ENCODE results near the gene PPP3CA.
"Not testable (repeated sequence)": the region's sequence is repeated elsewhere in the genome, so short reads cannot be mapped to it uniquely, and the experiment has no call there.

Gene PPP3CA

DNA sequence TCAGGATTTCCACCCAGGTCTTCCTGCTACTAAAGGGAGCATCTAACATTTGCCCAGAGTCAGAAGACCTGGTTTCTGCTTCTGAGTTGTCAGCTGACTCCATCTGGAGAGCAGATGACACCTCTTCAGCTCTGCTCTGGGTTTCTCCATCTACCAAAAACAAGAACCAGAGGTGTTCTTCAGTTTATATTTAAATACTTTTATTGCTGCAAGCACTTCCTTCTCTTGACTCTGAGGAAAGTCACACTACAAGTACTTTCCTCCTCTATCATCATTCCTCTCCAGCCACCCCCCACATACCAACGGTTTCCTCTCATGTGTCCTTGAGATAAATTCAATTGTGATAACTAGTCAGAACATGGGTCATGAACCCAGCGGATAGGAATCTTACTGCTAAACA lies 88.4 kb downstream of the PPP3CA start:
- DNase-seq (ENCODE audit: extremely low read depth in 1 of 2, low read depth in 1 of 2), result no peak

DNA sequence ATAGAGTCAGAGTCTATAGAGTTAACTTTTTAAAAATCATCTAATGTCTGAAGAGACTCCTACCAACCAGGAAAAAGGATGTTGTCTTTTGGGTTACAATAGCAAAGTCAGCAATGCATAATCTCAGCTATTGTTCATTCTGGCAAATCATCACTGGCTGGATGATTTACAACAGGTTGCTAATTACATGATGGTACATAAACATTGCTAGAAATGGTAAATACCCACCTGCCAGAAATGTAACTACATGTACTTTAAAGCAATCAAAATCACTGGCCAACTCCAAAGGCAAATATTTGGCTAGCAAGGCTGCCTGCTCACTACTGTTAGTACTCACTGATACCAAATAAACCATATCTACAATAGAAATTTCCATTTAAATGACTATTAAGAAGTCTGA lies 91.1 kb downstream of the PPP3CA start:
- no peak for DNase-seq (ENCODE audit: extremely low read depth in 1 of 2, low read depth in 1 of 2)

GRCh38 chr4:101254776-101255175 lies 92.5 kb downstream of the PPP3CA start:
- DNase-seq (ENCODE audit: extremely low read depth in 1 of 2, low read depth in 1 of 2), result no peak

GRCh38 chr4:101253121-101253520 lies 94.2 kb downstream of the PPP3CA start:
- DNase-seq (ENCODE audit: extremely low read depth in 1 of 2, low read depth in 1 of 2), result no peak

- no peak for DNase-seq (ENCODE audit: extremely low read depth in 1 of 2, low read depth in 1 of 2)
Observed at GRCh38 chr4:101252721-101253120, 94.6 kb downstream of the PPP3CA start.

GRCh38 chr4:101251261-101251660 lies 96.1 kb downstream of the PPP3CA start:
- no peak for DNase-seq (ENCODE audit: extremely low read depth in 1 of 2, low read depth in 1 of 2)

DNA sequence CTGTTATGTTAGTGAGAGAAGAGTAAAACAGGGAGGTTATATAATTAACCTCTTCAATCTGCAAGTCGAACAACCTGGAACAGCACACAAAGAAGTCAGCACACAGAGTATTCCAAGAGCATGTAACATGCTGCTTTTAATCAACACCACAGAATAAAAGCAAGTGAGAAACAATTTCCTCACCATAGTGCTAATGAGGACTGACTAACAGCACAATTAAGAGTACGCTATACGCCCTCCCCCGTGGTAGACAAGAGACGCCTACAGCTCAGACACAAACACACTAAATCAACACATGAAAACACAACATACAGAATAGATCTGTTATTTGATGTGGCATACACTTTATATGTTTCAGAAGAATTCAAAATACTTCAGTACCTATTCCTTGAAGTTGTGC lies 103.0 kb downstream of the PPP3CA start:
- no peak for DNase-seq (ENCODE audit: extremely low read depth in 1 of 2, low read depth in 1 of 2)

DNA sequence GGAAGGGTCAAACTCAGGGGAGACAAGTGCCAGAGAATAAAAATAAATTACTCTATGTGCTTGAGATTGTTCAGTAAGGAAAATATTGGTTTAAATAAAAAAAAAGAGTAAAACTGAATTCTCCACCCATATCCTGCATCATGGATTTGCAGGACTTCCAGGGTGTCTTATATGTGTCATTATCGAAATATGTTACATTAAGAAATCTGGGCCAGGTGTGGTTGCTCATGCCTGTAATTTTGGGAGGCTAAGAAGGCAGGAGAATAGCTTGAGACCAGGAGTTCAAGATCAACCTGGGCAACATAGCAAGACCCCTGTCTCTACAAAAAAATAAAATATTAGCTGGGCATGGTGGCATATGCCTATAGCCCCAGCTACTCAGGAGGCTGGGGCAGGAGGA lies 104.9 kb downstream of the PPP3CA start:
- no peak for DNase-seq (ENCODE audit: extremely low read depth in 1 of 2, low read depth in 1 of 2)

DNA sequence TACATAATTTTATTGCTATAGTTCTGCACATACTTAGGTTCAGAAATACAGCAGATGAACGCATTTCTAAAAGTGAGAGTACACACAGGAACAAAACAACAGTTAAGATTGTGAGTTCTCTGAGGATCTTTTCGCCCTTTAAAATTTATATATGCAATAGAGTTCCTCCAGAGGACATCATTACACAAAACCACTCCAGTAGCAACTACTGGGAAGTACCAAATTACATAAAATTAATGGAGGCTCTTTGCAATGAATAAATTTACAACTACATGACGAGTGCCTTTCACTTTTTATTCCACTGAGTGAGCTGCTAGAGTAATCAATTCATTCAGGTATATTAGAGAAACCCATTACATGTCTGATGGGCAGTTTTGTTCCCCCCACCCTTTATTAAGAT lies 107.2 kb downstream of the PPP3CA start:
- no peak for DNase-seq (ENCODE audit: extremely low read depth in 1 of 2, low read depth in 1 of 2)

- no peak for DNase-seq (ENCODE audit: extremely low read depth in 1 of 2, low read depth in 1 of 2)
Observed at GRCh38 chr4:101239665-101240064, 107.7 kb downstream of the PPP3CA start.

GRCh38 chr4:101238706-101239105 lies 108.6 kb downstream of the PPP3CA start:
- no peak for DNase-seq (ENCODE audit: extremely low read depth in 1 of 2, low read depth in 1 of 2)

DNA sequence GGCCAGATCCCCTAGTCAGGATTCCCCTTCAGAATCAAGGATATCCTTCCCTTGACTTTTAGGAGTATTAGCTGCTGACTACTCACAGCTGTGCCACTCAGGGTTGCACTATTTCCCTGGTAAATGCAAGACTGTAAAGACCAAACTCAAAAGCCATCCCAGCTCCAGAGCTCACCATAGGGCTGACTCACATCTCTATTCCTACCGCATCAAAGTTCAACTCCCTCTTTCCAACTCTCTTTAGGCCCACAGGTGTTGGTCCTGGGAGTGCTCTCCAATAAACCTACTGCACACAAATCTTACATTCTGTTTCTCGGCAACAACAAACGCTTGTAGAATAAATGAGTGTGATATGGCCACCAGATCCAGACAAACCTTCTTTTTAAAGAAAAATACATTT lies 109.6 kb downstream of the PPP3CA start:
- DNase-seq (ENCODE audit: extremely low read depth in 1 of 2, low read depth in 1 of 2), result no peak

GRCh38 chr4:101236097-101236496 lies 111.2 kb downstream of the PPP3CA start:
- DNase-seq (ENCODE audit: extremely low read depth in 1 of 2, low read depth in 1 of 2), result no peak

DNA sequence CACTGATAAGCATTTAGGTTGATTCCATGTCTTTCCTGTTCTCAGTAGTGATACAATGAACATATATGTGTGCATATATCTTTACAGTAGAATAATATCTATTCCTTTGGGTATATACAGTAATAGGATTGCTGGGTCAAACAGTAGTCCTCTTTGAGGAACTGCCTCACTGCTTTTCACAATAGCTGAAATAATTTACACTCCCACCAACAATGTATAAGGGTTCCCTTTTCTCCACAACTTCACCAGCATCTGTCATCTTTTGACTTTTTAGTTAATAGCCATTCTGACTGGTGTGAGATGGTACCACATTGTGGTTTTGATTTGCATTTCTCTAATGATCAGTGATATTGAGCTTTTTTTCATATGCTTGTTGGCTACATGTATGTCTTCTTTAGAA lies 113.2 kb downstream of the PPP3CA start:
- not testable (repeated sequence) for DNase-seq (ENCODE audit: extremely low read depth in 1 of 2, low read depth in 1 of 2)

- DNase-seq (ENCODE audit: extremely low read depth in 1 of 2, low read depth in 1 of 2), result peak in 1 of 2 donors; percentile 18
Observed at GRCh38 chr4:101232074-101232776, 115.1 kb downstream of the PPP3CA start.

DNA sequence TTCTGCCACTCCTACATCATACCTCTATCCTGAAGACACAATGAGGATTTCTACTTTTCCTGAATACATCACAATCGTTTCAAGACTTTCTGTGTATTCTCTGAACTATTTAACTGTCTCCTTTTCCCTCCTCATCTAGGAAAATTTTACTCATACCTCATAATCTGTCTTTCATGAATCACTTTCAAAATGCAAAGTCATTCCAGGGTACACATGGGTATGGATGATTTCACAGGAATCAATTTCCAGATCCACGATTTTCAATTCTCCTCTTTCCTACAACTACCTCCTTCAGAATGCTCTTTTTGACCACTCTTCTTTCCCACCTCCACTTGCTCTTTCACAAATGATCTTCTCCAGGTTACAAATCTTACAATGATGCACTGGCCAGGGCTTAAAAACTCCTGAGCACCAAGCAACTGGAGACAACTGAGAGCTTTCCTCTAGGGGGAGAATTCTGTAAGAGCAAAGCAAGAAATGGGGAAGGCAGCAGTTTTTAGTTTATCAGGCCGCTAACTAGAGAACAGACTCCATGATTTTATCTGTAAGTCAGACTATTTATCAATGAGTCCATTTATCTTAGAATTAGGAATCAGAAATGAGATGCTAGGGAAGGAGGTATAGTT lies 116.4 kb downstream of the PPP3CA start:
- DNase-seq (ENCODE audit: extremely low read depth in 1 of 2, low read depth in 1 of 2), result no peak

DNA sequence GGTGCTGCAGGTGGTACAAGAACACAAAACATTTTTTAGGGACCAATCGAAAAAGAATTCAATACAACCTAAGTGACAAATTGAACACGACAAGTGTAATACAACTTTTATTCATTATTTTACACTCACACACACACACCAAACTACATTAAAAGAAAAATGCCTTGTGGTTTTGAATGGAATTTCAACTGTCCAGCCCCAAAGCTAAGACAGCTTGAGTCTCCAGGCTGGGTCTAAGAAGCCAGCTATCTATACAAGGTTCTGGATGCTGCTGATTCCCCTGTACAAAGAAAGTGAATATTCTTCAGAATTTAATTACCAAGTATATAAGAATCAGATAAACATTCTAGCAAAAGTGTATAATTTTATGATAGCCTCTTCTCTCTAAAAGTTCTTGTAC lies 118.2 kb downstream of the PPP3CA start:
- no peak for DNase-seq (ENCODE audit: extremely low read depth in 1 of 2, low read depth in 1 of 2)

DNA sequence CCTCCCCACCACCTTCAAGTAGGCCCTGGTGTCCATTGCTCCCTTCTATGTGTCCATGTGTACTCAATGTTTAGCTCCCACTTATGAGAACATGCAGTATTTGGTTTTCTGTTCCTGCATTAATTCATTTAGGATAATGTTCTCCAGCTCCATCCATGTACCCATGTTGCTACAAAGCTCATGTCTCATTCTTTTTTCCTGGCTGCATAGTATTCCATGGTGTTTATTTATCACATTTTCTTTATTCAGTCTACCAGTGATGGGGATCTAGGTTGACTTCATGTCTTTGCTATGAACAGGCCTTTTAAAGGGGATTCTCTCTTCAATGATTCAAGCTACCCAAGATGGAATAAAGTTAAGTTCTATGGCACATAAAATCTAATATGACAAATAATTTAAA lies 119.6 kb downstream of the PPP3CA start:
- no peak for DNase-seq (ENCODE audit: extremely low read depth in 1 of 2, low read depth in 1 of 2)

DNA sequence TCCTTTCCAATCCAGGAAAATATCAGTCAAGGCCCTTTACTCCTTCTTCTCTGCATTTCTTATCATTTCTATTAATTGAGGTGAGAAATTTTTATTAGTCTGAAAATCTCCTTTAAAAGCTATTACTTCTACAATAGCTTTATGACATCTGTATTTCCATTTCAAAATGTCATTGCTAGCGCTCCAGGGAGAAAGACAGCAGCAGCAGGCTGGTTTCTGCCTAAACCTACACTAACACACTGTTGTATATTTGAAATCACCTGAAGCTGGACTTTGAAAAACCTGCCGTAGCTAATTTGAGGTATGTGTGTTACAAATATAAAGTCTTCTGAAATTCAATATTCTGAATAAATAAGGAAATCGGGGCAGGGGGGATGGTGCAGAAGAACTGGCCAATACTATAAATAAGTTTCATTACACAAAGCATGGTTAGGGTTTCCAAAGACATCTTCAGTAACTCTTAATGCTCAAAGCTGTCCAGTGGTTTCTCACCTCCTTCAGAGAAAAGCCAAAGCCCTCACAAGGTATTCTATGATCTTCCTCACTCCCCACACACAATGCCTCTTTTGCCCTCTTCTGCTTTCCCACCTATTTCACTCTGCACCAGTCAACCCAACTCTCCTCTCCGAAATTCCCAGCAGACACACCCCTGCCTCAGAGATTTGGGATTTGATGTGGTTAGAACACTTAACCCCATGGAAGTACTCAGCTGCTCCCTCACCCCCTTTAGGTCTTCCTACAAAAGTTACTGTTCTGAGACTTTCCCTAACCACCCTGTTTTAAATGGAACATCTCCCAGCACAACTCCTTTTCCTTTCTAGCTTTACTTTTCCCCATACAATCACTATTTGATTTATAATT lies 122.7 kb downstream of the PPP3CA start:
- DNase-seq (ENCODE audit: extremely low read depth in 1 of 2, low read depth in 1 of 2), result no peak

DNA sequence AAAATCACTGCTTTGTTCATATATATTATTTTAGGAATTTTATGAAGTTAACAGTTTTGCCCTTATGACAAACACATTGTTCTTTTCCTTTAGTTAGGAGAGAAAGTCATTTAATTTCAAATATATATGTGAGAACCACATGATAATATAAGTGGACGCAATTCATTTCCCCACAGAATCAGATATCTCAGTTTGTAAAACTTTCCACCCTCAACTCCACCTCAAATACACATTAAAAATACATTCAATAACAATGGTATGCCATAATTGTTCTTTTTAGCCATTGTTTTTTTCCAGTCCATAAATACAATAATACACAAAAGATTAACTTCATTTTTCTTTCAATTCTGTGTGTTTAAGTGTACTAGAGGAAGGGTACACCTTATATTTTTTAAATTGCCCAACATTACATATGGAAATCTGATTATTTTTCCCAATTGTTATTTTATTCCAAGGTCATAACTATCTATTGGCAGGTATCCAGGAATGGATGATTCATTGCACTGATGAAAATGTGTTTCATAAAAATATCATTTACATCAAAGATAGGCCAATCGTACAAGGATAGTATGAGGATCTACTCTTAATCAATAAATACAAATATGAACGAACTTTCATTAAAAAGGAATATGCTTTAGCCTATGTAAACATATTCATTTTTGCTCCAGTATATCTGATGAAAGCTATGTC lies 125.0 kb downstream of the PPP3CA start:
- no peak for DNase-seq (ENCODE audit: extremely low read depth in 1 of 2, low read depth in 1 of 2)

DNA sequence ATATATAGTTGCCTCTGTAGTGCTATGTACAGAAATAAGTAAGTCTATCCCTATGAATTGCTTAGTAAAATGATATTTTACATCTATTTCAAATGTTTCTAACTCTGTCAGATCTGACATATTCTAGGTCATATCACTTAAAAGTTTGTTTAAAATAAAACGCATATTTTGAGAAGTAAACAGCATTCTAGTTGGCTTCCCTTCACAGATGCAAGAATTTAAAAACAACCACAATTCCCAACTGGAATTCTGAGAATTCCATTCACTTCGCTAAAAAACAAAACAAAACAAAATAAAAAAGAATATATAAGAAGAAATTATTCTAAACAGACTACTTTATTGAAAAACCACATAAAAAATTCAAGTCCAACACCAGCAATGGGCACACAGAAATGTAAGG lies 126.0 kb downstream of the PPP3CA start:
- no peak for DNase-seq (ENCODE audit: extremely low read depth in 1 of 2, low read depth in 1 of 2)
